Measurements from ENCODE around the gene PDCD5.

The PDCD5 gene

DNA sequence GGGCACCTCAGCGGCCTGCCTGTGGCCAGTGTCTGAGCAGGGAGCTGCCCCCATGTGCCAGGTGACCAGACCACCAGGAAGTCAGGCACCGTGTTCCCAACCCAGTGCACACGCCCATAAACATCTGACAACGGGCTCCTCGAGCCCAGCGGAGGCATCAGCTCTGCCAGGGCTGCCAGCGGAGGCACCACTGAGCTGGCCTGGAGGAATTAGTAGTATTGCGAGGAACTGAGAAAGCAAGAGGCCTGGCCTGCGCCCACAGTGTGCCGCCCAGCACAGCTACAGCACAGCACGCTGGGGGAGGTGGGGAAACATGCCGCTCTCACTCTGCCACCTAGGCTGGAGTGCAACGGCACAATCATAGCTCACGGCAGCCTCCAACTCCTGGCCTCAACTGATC, 49.3 kb downstream of the PDCD5 start:
- no peak for DNase-seq

DNA sequence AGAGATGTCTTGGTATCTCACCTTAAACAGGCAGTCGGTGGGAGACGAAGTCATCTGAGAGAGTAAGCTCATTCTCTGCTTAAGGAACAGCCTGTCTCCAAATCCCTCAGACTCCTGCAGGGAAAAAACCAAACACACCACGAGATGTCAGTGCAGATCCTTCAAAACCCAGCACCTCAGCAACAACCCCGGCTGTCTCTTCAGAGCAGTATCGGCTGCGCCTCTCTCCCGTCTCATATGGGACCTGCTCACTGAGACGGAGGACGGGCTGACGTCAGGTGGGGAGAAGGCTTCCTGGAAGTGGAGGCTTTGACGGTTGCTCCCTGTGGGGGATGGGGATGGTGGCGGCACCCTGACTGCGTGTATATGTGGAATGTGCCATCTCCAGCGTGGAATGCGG, 50.4 kb downstream of the PDCD5 start:
- DNase-seq: no peak
